Erythroblast (primary cell): ENCODE measurements around the gene ARHGDIB.
A peak's percentile ranks its signal among the peaks of the same experiment; 100 is the strongest.

Experiments
- DNase-seq, 2 experiments: peaks; one replicate each; lab custom pipeline; 2025; lab: John Stamatoyannopoulos, UW
- GATA1 ChIP-seq: IDR thresholded peaks from 2 replicates; pipeline ENCODE4 v1.6.1; 2011; ENCODE audit warnings: low read depth, mild to moderate bottlenecking, control low read depth, low read length, moderate library complexity
- POLR2A ChIP-seq: IDR thresholded peaks from 2 replicates; pipeline ENCODE4 v1.6.1; 2011; ENCODE audit warnings: mild to moderate bottlenecking, low read length

Gene ARHGDIB

GRCh38 chr12:14941369-14941768 lies 20.0 kb downstream of the ARHGDIB start:
- no peak for DNase-seq
- TF ChIP-seq GATA1 (no peak), POLR2A (no peak)

- TF ChIP-seq GATA1 (no peak), POLR2A (no peak)
- DNase-seq, result no peak
These were observed 23.1 kb downstream of the ARHGDIB start, which contains the start of gene ERP27 for GRCh38 chr12:14938301-14938700. Gene ERP27 (minus strand): TSS chr12:14938537. CDS start chr12:14938508, 29 bp downstream.

GRCh38 chr12:14937689-14938088 lies 23.7 kb downstream of the ARHGDIB start:
- no peak for TF ChIP-seq POLR2A
- no peak for TF ChIP-seq GATA1
- DNase-seq, result peak; percentile 7 to 15

- DNase-seq, result no peak
- no peak for TF ChIP-seq GATA1
- no peak for TF ChIP-seq POLR2A
These were observed 24.4 kb downstream of the ARHGDIB start for GRCh38 chr12:14937014-14937413.

- DNase-seq, result peak in 1 of 2 experiments; percentile 21
- no peak for TF ChIP-seq POLR2A
- no peak for TF ChIP-seq GATA1
These were observed 25.1 kb downstream of the ARHGDIB start for GRCh38 chr12:14936224-14936861.

GRCh38 chr12:14935031-14935430 lies 26.4 kb downstream of the ARHGDIB start:
- TF ChIP-seq GATA1, result no peak
- no peak for TF ChIP-seq POLR2A
- DNase-seq, result no peak

- TF ChIP-seq POLR2A (no peak), GATA1 (no peak)
- no peak for DNase-seq
These were observed 26.9 kb downstream of the ARHGDIB start for GRCh38 chr12:14934511-14934910.

- DNase-seq, result no peak
- no peak for TF ChIP-seq GATA1
- no peak for TF ChIP-seq POLR2A
These were observed 29.4 kb downstream of the ARHGDIB start for GRCh38 chr12:14931791-14932560.

GRCh38 chr12:14931359-14931758 lies 30.0 kb downstream of the ARHGDIB start:
- no peak for TF ChIP-seq GATA1
- no peak for TF ChIP-seq POLR2A
- no peak for DNase-seq

GRCh38 chr12:14930299-14930698 lies 31.1 kb downstream of the ARHGDIB start:
- TF ChIP-seq POLR2A (no peak), GATA1 (no peak)
- no peak for DNase-seq

GRCh38 chr12:14928931-14929330 lies 32.5 kb downstream of the ARHGDIB start:
- TF ChIP-seq GATA1 (no peak), POLR2A (no peak)
- DNase-seq, result no peak

- DNase-seq, result no peak
- TF ChIP-seq POLR2A (no peak), GATA1 (no peak)
These were observed 34.1 kb downstream of the ARHGDIB start for GRCh38 chr12:14927267-14927666.

- TF ChIP-seq GATA1 (no peak), POLR2A (no peak)
- no peak for DNase-seq
These were observed 36.9 kb downstream of the ARHGDIB start for GRCh38 chr12:14924541-14924940.

- DNase-seq, result no peak
- TF ChIP-seq GATA1 (no peak), POLR2A (no peak)
These were observed 37.5 kb downstream of the ARHGDIB start for GRCh38 chr12:14923944-14924343.
